ENCODE measurements around the gene CLPTM1L. TPM values are rescaled to one million over a fixed set of nuclear protein-coding genes. Genes with fewer than 3 reads are reported as not detected.
"Not testable (repeated sequence)": the region's sequence is repeated elsewhere in the genome, so short reads cannot be mapped to it uniquely, and the experiment has no call there.

Gene CLPTM1L
- total RNA-seq, 2 donors from 2014 or later: 70.5 to 80.9 TPM

DNA sequence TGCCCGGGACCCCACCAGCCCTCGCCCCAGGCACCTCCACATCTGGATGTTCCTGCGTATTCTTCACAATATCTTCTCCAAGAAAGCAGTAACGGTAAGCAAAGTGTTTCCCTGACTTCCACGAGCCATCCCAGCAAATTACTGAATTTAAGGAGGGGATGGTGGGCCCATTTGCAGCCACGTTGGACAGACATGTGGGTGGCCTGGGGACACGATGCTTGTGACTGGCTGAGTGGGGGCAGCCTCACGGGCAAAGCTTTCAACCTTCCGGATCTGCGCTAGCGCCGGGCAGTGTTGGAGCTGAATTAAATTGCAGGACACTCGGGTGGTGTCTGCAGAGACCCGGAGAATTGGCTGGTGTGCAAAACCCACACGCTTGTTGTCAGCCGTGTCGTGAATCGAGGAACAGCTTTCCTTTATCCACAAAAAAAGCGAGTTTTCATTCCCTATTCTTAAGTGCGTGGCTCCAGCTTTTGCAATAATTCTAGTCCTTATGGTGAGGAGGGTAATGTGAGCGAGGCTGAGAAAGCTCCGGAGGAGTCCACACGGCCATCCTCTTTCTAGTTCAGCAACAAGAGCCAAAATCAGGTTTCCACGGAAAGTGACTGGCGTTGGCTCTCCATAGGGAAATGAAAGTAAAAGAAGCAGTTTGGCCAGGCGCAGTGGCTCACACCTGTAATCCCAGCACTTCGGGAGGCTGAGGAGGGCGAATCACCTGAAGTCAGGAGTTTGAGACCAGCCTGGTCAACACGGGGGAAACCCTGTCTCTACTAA is 17.5 kb upstream of the CLPTM1L start:
- ATAC-seq (no peak), DNase-seq (no peak)
- peaks cover 39% of the 10 kb centered on the region for H3K27me3 Mint-ChIP-seq
- H3K4me1 Mint-ChIP-seq: no peaks in the 10 kb centered on the region
- no peak overlapping the region for H3K27ac Mint-ChIP-seq
- peak overlapping the region; percentile 25 for H3K4me3 Mint-ChIP-seq
- H3K36me3 Mint-ChIP-seq (ENCODE audit: low read depth): no peaks in the 10 kb centered on the region
- no peaks in the 10 kb centered on the region for H3K9me3 ChIP-seq (ENCODE audit: control insufficient read depth, low read length, poor library complexity, severe bottlenecking)

DNA sequence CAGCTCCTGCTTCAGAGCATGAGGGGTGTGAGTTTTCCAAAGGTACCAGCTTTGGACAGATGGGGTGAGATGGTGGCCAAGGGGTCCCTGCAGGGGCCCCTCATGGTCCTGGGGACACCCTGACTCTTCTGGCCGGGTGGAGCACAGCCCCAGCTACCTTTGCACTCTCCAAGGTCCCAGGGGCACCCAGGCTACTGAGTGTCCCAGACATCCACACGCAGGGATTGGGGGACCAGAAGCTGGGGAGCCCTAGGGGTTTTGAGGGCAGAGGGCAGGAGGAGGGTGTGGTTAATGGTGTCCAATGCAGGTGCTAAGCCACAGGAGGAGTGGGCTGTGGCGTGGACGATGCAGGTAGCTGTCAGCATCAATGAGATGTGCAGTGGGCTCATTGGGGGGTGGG is 16.0 kb upstream of the CLPTM1L start:
- no peaks in the 10 kb centered on the region for H3K9me3 ChIP-seq (ENCODE audit: control insufficient read depth, low read length, poor library complexity, severe bottlenecking)
- no peaks in the 10 kb centered on the region for H3K36me3 Mint-ChIP-seq (ENCODE audit: low read depth)
- no peak overlapping the region for H3K4me3 Mint-ChIP-seq
- peaks cover 49% of the 10 kb centered on the region for H3K27me3 Mint-ChIP-seq
- no peaks in the 10 kb centered on the region for H3K4me1 Mint-ChIP-seq
- DNase-seq: no peak
- H3K27ac Mint-ChIP-seq: no peak overlapping the region
- no peak for ATAC-seq

DNA sequence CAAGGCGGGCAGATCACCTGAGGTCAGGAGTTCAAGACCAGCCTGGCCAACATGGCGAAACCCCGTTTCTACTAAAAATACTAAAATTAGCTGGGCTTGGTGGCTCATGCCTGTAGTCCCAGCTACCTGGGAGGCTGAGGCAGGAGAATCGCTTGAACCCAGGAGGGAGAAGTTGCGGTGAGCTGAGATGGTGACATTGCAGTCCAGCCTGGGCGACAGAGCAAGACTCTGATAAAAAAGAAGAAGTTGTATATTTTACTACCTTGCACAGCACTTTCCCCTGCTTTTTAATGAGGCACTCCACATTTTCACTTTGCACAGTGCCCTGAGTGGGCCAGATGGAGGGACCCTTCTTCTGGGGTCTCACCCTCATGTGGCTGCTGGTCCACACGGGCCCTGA is 15.5 kb upstream of the CLPTM1L start:
- not testable (repeated sequence) for H3K9me3 ChIP-seq (ENCODE audit: control insufficient read depth, low read length, poor library complexity, severe bottlenecking); DNase-seq; H3K4me1 Mint-ChIP-seq; ATAC-seq; H3K27ac Mint-ChIP-seq; H3K4me3 Mint-ChIP-seq; H3K36me3 Mint-ChIP-seq (ENCODE audit: low read depth)
- H3K27me3 Mint-ChIP-seq: peaks cover 49% of the 10 kb centered on the region

DNA sequence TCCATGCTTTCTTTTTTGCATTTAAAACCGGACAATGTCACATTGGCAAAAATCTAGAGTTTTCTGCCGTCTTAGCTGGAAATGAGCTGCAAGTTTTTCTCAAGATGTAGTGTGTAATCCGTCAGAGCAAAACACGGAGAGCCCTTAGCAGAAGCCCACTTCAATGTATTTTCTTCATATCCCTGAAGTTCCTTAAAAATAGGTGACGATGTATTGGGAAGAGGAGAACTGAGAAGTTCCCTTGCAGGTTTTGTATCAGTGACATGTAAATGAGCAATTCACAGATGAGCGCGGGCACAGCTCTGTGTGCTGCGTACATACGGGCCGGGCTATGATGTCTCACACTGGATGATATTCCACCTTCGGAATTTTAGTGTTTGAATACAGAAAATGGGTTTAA is 14.8 kb upstream of the CLPTM1L start:
- ATAC-seq (no peak), DNase-seq (no peak)
- Mint-ChIP-seq H3K4me1 (no peaks in the 10 kb centered on the region), H3K27ac (no peak overlapping the region), H3K4me3 (no peak overlapping the region), H3K36me3 (ENCODE audit: low read depth) (no peaks in the 10 kb centered on the region), H3K27me3 (peaks cover 51% of the 10 kb centered on the region)
- no peaks in the 10 kb centered on the region for H3K9me3 ChIP-seq (ENCODE audit: control insufficient read depth, low read length, poor library complexity, severe bottlenecking)

DNA sequence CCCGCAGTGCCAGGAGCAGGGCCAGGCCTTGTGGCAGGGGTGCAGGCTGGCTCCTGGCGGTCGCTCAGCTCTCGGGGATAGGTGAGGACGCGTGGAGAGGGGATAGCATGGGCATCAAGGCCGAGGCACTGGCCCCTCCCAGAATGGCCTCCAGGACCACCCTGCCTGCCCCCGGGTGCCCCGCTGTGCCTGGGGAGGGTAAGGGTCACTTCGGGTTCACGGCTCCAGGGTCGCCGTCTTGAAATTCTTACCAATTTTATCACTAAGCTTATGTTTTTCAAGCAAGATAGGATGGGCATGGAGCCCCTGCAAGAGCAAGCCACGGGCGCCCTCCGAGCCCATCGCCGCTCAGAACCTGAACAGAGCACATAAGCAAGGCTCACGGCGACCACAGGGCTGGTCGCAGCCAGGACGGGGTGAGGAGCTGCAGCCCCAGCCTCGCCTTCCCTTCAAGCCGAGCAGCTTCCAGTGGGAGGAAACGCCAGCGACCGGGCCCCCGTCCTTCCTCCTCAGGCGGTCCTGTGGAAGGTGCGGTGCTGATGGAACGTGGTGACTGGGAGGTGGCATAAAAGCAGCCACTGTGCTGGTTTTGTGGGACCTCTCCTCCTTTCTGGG is 14.2 kb upstream of the CLPTM1L start:
- H3K36me3 Mint-ChIP-seq (ENCODE audit: low read depth): no peaks in the 10 kb centered on the region
- peaks cover 49% of the 10 kb centered on the region for H3K27me3 Mint-ChIP-seq
- H3K4me1 Mint-ChIP-seq: no peaks in the 10 kb centered on the region
- H3K4me3 Mint-ChIP-seq: no peak overlapping the region
- ATAC-seq: no peak
- H3K27ac Mint-ChIP-seq: no peak overlapping the region
- H3K9me3 ChIP-seq (ENCODE audit: control insufficient read depth, low read length, poor library complexity, severe bottlenecking): no peaks in the 10 kb centered on the region
- no peak for DNase-seq

DNA sequence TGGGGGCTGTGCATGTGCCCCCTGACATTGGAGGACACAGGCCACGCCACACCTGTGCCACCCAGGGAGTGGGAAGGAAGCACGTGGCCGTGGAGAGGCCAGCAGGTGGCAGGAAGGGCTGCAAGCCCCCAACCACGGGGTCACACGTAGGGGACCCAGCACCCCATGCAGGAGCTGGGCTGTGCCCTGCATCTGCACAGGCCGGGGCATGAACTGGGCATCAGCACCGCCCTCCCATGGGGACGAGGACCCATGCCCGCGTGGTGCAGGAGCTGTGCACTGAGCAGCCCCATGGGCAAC is 13.8 kb upstream of the CLPTM1L start:
- H3K27ac Mint-ChIP-seq: no peak overlapping the region

DNA sequence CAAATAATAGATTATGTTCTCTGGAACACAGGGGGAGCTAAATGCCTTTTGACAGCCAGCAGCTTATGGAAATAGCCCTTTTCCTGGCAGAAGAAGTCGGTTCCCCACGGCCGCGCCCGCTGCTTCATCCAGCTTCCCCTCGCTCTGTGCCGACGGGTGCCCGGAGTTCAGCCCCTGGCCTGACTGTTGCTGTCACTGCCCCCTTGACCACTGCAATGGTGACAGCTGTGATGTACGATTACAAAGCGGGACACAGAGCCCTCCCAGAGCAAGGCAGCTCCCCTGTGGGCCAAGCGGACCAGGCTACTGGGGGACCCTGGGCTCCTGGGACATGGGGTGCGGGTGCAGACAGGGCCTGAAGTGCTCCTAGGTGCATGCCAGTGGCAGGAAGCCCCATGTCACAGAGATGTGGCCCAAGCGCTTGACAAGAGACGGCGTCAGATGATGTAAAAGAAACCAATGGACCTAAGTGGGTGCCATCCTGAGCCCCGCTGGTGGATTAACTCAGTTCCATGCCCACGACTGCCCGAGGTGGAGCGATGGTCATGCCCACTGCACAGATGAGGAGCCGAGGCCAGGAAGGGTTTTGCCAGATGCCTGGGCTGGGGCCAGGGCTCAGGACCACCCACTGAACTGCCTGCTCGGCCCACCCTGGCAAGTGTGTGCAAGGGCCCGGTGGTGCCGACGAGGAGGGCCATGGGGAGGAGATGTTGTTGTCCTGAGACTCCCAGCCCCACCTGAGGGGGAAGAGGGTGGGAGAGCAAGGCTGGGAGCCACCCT is 13.2 kb upstream of the CLPTM1L start:
- H3K4me3 Mint-ChIP-seq: no peak overlapping the region
- peaks cover 39% of the 10 kb centered on the region for H3K27me3 Mint-ChIP-seq
- H3K9me3 ChIP-seq (ENCODE audit: control insufficient read depth, low read length, poor library complexity, severe bottlenecking): no peaks in the 10 kb centered on the region
- H3K36me3 Mint-ChIP-seq (ENCODE audit: low read depth): no peaks in the 10 kb centered on the region
- no peaks in the 10 kb centered on the region for H3K4me1 Mint-ChIP-seq
- DNase-seq (no peak), ATAC-seq (no peak)
- peak overlapping the region; percentile 45 for H3K27ac Mint-ChIP-seq

More for the DNA sequence above, 13.8 kb upstream of the CLPTM1L start:
- peaks cover 45% of the 10 kb centered on the region for H3K27me3 Mint-ChIP-seq
- no peaks in the 10 kb centered on the region for H3K4me1 Mint-ChIP-seq
- no peak overlapping the region for H3K4me3 Mint-ChIP-seq
- DNase-seq (no peak), ATAC-seq (no peak)
- H3K36me3 Mint-ChIP-seq (ENCODE audit: low read depth): no peaks in the 10 kb centered on the region
- H3K9me3 ChIP-seq (ENCODE audit: control insufficient read depth, low read length, poor library complexity, severe bottlenecking): no peaks in the 10 kb centered on the region

DNA sequence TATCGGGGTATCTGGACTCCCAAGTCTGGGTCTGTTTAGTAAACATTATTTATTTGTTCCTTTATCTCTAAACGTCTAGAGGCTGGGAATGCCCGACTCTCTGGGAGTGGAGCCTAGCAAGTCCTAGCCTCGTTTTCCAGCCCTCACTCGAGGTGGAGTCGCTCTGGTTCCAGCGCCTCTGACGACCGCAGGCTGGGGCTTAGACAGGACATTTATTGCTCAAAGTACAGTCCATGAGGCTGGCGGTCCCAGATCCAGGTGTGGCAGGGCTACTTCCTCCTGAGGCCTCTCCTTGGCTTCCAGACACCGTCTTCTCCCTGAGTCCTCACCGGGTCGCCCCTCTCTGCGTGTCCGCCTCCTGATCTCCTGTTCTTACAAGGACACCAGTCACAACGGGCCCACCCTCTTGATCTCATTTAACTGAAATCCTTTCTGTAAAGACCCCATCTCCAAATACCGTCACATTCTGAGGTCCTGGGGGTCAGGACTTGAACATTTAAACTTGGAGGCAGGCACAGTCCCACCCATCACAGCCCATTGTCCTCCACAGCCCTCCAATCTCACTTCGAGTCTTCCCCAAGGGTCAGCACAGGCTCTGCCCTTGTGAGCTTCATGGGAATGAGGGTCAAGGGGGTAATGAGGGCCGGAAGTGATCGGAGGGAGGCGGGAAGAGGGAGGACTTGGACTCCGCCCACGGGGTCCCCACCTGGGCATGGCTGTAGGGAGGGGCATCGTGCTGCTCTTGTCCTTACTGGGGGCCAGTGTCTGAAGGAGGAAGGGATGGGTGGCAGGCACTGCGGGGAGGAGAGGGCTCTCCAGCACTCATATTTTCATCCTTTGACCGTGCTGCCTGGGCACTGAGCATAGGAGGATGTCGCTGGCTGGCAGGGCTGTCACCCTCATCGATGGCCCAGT is 12.2 kb upstream of the CLPTM1L start:
- peaks cover 32% of the 10 kb centered on the region for H3K27me3 Mint-ChIP-seq
- no peak overlapping the region for H3K4me3 Mint-ChIP-seq
- H3K27ac Mint-ChIP-seq: no peak overlapping the region
- no peaks in the 10 kb centered on the region for H3K36me3 Mint-ChIP-seq (ENCODE audit: low read depth)
- DNase-seq (no peak), ATAC-seq (no peak)
- H3K4me1 Mint-ChIP-seq: no peaks in the 10 kb centered on the region
- no peaks in the 10 kb centered on the region for H3K9me3 ChIP-seq (ENCODE audit: control insufficient read depth, low read length, poor library complexity, severe bottlenecking)

DNA sequence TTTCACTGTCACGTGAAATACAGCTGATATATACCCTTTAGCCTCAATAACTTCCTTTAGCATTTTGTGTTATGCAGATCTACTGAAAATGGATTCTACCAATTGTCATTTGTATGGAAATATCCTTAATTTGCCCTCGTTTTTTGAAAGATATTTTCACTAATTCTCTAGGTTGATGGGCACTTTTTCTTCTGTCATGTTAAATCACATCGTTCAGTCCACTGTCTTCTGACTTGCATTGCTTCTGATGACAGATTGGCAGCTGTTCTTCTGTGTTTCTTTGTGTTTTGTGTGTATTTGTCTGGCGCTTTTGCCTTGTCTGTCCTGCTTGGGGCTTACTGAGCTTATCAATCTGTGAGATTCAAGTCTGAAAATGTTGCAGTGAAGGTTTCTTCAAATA is 9.7 kb upstream of the CLPTM1L start:
- peaks cover 30% of the 10 kb centered on the region for H3K27me3 Mint-ChIP-seq
- no peaks in the 10 kb centered on the region for H3K9me3 ChIP-seq (ENCODE audit: control insufficient read depth, low read length, poor library complexity, severe bottlenecking)
- peaks cover 2% of the 10 kb centered on the region for H3K4me1 Mint-ChIP-seq
- no peak overlapping the region for H3K4me3 Mint-ChIP-seq
- ATAC-seq (no peak), DNase-seq (no peak)
- no peaks in the 10 kb centered on the region for H3K36me3 Mint-ChIP-seq (ENCODE audit: low read depth)
- no peak overlapping the region for H3K27ac Mint-ChIP-seq

DNA sequence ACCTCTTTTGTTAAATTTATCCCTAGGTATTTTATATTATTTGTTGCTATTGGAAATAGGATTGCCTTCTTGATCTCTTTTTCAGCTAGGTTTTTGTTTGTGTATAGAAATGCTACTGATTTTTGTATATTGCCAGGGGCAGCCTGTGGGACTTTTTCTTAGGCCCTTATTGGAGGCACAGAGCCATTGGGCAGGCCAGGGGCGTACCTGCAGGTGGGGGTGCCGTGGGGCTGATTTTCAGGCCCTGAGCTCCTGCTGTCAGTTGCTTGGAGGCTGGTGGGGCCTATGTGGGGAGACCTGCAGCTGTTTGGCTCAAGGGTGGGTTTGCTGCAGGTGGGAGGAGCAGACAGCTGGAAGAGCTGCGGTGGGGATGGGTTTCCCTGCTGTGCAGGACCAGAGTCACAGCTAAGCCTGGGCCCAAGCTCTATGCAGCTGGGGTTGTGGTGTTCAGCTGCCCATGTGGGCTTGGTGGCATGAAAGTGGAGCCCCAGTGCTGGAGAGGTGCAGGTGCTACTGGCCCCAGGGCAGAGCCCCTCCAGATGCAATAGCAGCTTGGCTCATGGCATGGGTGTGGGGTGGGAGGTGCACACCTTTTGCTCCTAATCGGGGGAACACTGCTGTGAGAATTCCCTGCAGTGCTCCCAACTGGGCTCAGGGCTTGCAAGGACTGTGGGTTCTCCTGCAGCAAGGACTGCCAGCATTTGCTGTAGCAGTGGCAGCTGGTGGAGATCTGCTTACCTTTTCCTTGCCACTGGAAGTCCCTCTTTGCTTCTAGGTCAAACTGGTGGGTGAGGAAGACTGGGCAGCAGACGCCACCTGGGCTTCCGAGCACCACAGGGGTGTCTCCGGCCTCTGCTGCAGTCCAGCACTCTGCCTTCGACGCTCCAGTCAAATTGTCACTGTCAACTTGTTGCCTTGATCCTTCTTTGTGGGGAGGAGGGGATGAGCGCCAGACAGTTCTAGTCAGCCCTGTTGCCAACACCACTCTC is 7.6 kb upstream of the CLPTM1L start:
- no peak overlapping the region for H3K4me3 Mint-ChIP-seq
- H3K9me3 ChIP-seq (ENCODE audit: control insufficient read depth, low read length, poor library complexity, severe bottlenecking): no peaks in the 10 kb centered on the region
- H3K27ac Mint-ChIP-seq: no peak overlapping the region
- peaks cover 22% of the 10 kb centered on the region for H3K27me3 Mint-ChIP-seq
- ATAC-seq: no peak
- H3K36me3 Mint-ChIP-seq (ENCODE audit: low read depth): no peaks in the 10 kb centered on the region
- no peak for DNase-seq
- peaks cover 2% of the 10 kb centered on the region for H3K4me1 Mint-ChIP-seq

DNA sequence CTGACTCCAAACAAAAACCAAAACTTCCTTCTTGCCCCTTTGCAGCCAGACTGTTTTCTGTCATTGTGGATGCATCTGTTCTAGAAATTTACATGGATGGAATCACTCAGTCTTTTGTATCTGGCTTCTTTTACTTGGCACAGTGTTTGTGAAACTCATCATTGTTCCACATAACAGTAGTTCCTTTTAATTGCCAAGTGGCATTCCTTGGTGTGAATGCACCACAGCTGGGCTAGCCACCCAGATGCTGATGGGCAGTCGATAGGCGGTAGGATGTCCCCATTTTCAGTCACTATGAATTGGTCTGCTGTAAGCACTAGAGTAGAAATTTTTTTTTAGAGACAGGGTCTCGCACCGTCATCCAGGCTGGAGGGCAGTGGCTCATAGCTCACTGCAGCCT is 6.3 kb upstream of the CLPTM1L start:
- Mint-ChIP-seq H3K27me3 (peaks cover 13% of the 10 kb centered on the region), H3K4me1 (peaks cover 4% of the 10 kb centered on the region), H3K27ac (no peak overlapping the region), H3K4me3 (no peak overlapping the region), H3K36me3 (ENCODE audit: low read depth) (no peaks in the 10 kb centered on the region)
- H3K9me3 ChIP-seq (ENCODE audit: control insufficient read depth, low read length, poor library complexity, severe bottlenecking): no peaks in the 10 kb centered on the region
- DNase-seq (no peak), ATAC-seq (no peak)

DNA sequence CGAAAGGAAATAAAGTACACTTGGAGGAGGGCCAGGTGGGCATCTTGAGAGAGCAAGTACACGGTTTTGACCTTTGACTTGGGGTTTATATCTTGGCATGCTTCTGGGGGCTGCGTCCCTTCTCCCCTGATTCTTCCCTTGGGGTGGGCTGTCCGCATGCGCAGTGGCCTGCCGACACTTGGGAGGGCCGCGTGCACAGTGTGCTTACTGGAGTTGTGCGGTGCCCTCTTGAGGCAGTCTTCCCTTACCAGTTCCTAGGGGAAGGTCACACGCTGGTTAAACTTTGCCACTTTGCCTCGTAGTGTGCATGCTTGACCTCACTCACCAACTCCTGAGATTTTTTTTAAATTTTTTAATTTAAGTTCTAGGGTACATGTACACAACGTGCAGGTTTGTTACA is 4.3 kb upstream of the CLPTM1L start:
- DNase-seq (no peak), ATAC-seq (no peak)
- Mint-ChIP-seq H3K27ac (no peak overlapping the region), H3K4me3 (no peak overlapping the region), H3K36me3 (ENCODE audit: low read depth) (no peaks in the 10 kb centered on the region), H3K4me1 (peaks cover 6% of the 10 kb centered on the region), H3K27me3 (peaks cover 4% of the 10 kb centered on the region)
- no peaks in the 10 kb centered on the region for H3K9me3 ChIP-seq (ENCODE audit: control insufficient read depth, low read length, poor library complexity, severe bottlenecking)

All from T-helper 17 cell (primary cell).